GM12891 (cell line): Measurements from ENCODE around the gene CABLES2.

Experiments
- POLR2A ChIP-seq: IDR thresholded peaks from 2 replicates; pipeline ENCODE4 v1.6.1; 2011; ENCODE audit warnings: low read depth, low read length, control low read depth
- TAF1 ChIP-seq: IDR thresholded peaks from 2 replicates; pipeline ENCODE4 v1.6.1; 2011; ENCODE audit warnings: low read depth, low read length, control low read depth

GRCh38 chr20:62387219-62387913 is 19.7 kb downstream of the CABLES2 start:
- TF ChIP-seq POLR2A (no peak), TAF1 (no peak)
